Adrenal gland (tissue), 12 donors: ENCODE results near the gene FAM149B1. TPM values are rescaled to one million over a fixed set of nuclear protein-coding genes. Genes with fewer than 3 reads are reported as not detected.

Experiments used
- DNase-seq, 7 donors: peaks; one replicate each; pipeline ENCODE4 v3.0.0-alpha.2; 2019 to 2020
- H3K27ac ChIP-seq, 5 donors: fragments of 200-600 bp; sonication (generic) in 4 of 5; 1 replicate in 3 of 5; 2 replicates in 2 of 5; pipeline versions ENCODE4 v1.5.1 to v1.8.0; 2016 to 2020; ENCODE audit warnings: mild to moderate bottlenecking in 1 of 5
- H3K27me3 ChIP-seq: fragments of 200-600 bp; 2 replicates; pipeline ENCODE4 v1.8.0; 2021
- H3K36me3 ChIP-seq, 2 donors: fragments of 200-600 bp; replicated peaks in 1 of 2; 1 replicate in 1 of 2; 2 replicates in 1 of 2; pipeline versions ENCODE4 v1.5.1 to v1.8.0; 2018 to 2022
- H3K4me1 ChIP-seq, 2 donors: fragments of 200-600 bp; replicated peaks in 1 of 2; 1 replicate in 1 of 2; 2 replicates in 1 of 2; pipeline versions ENCODE4 v1.5.1 to v1.8.0; 2018 to 2021
- H3K4me3 ChIP-seq, 4 donors: fragments of 200-600 bp; sonication (generic) in 3 of 4; one replicate each; pipeline ENCODE4 v1.5.1; 2016 to 2018
- H3K9me3 ChIP-seq, 3 donors: fragments of 200-600 bp; sonication (generic) in 1 of 3; replicated peaks in 1 of 3; 1 replicate in 2 of 3; 2 replicates in 1 of 3; pipeline versions ENCODE4 v1.5.1 to v1.8.0; 2016 to 2021
- POLR2A ChIP-seq, 2 donors: fragments of 450-650 bp; IDR thresholded peaks; one replicate each; pipeline ENCODE4 v1.6.1; 2017; ENCODE audit warnings: antibody characterized with exemption in 2 of 2, mild to moderate bottlenecking in 2 of 2, moderate library complexity in 1 of 2
- WGBS, 4 donors: extraction: QIAGEN DNeasy Blood & Tissue Kit in 2 of 4; methylation state at CpG; one replicate each; pipeline versions ENCODE4 v1.1.5 to v1.1.7; 2013 to 2017; 5-methylcytosine and 5-hydroxymethylcytosine counted together
- intact Hi-C, 2 donors: fragments of 100-400 bp; cut with DNase I; formaldehyde crosslinking; loops; one replicate each; pipeline versions ENCODE4 v1.14.1 to v1.15.0; 2022 to 2023
- polyA plus RNA-seq, 3 donors: library from polyadenylated mRNA; stranded (reverse); fragments of 200-250 nt in 2 of 3; fragments of 350-450 nt in 1 of 3; fragmentation: Illumina TruSeq in 1 of 3; extraction: RNeasy Lipid Tissue Mini Kit (QIAGEN cat#74804) in 1 of 3; gene quantifications; one replicate each; pipeline ENCODE4 v1.2.3, GENCODE V29; 2013 to 2014
- total RNA-seq, 9 donors: library from RNA; depleted of rRNA in 4 of 9; stranded (reverse); fragments of >200 nt in 4 of 9; fragments of 120-200 nt in 1 of 9; fragmentation: NEBNext Ultra II Directional in 1 of 9; extraction: Animal tissue kit (Norgen Biotek cat#: 25700) in 1 of 9; gene quantifications; one replicate each; pipeline versions ENCODE4 v1.1.0 to v1.2.4, GENCODE V29; 2013 to 2023
- TF ChIP-seq, protein P1 (sequence below), 6 experiments: fragments of 450-650 bp in 4 of 6; fragments of 200-600 bp in 2 of 6; sonication (generic) in 1 of 6; IDR thresholded peaks; 1 replicate in 5 of 6; 2 replicates in 1 of 6; pipeline versions ENCODE4 v1.5.1 to v1.8.0; 2016 to 2021; ENCODE audit warnings: antibody characterized with exemption in 6 of 6, mild to moderate bottlenecking in 2 of 6, moderate library complexity in 1 of 6
- donor health status: healthy with polysubstance abuse.
- donor health status: Bipolar disorder and iron deficiency.
- donor health status: DM: yes; HTN: yes; CAD: no.
- donor health status: DM: no; HTN: no; CAD: no.
- donor health status: DM: no; HTN: no; CAD: no.
- donor health status: DM: yes; HTN: yes; CAD: no.

FAM149B1 gene
- total and polyA plus RNA-seq, 12 donors = 10.9 to 36.7 (median 20.1) TPM

DNA sequence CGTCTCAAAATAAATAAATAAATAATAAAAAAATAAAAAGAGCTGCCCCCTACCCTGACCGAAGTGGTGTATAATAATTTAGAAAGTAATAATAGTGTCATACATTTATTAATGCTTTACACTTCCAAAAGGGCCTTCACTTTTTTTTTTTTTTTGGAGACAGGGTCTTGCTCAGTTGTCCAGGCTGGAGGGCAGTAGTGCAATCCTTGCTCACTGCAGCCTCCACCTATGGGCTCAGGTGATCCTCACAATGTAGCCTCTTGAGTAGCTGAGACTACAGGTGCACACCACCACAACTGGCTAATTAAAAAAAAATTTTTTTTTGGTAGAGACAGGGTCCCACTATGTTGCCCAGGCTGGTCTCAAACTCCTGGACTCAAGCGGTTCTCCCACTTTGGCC lies 1.4 kb downstream of the FAM149B1 start:
- Histone ChIP-seq H3K9me3 (no peaks in the 10 kb centered on the region), H3K27ac (no peak overlapping the region), H3K4me3 (no peak overlapping the region), H3K27me3 (no peaks in the 10 kb centered on the region), H3K36me3 (no peaks in the 10 kb centered on the region), H3K4me1 (peaks cover 24 to 37% of the 10 kb centered on the region in 2 donors)
- WGBS, 4 donors = 93 to 95% (median 95%) methylated on average over 3 of the region's 3 CpGs
- TF ChIP-seq, protein P1, sequence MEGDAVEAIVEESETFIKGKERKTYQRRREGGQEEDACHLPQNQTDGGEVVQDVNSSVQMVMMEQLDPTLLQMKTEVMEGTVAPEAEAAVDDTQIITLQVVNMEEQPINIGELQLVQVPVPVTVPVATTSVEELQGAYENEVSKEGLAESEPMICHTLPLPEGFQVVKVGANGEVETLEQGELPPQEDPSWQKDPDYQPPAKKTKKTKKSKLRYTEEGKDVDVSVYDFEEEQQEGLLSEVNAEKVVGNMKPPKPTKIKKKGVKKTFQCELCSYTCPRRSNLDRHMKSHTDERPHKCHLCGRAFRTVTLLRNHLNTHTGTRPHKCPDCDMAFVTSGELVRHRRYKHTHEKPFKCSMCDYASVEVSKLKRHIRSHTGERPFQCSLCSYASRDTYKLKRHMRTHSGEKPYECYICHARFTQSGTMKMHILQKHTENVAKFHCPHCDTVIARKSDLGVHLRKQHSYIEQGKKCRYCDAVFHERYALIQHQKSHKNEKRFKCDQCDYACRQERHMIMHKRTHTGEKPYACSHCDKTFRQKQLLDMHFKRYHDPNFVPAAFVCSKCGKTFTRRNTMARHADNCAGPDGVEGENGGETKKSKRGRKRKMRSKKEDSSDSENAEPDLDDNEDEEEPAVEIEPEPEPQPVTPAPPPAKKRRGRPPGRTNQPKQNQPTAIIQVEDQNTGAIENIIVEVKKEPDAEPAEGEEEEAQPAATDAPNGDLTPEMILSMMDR (IDR thresholded peaks at IDR 0.05) = no peak
- TF ChIP-seq POLR2A (IDR thresholded peaks at IDR 0.05) = no peak
- intact Hi-C loops = no loop called here
- DNase-seq = no peak

GRCh38 chr10:73172867-73173266 lies 4.9 kb downstream of the FAM149B1 start:
- no peaks in the 10 kb centered on the region for H3K9me3 ChIP-seq
- H3K27ac ChIP-seq = no peak overlapping the region
- peaks cover 0 to 6% of the 10 kb centered on the region in 2 donors for H3K36me3 ChIP-seq
- H3K4me1 ChIP-seq = peaks cover 12 to 13% of the 10 kb centered on the region in 2 donors
- H3K27me3 ChIP-seq = no peaks in the 10 kb centered on the region
- H3K4me3 ChIP-seq = no peak overlapping the region
- TF ChIP-seq, protein P1 (IDR thresholded peaks at IDR 0.05) = no peak
- TF ChIP-seq POLR2A (IDR thresholded peaks at IDR 0.05) = no peak
- DNase-seq = no peak
- intact Hi-C loops = no loop called here

DNA sequence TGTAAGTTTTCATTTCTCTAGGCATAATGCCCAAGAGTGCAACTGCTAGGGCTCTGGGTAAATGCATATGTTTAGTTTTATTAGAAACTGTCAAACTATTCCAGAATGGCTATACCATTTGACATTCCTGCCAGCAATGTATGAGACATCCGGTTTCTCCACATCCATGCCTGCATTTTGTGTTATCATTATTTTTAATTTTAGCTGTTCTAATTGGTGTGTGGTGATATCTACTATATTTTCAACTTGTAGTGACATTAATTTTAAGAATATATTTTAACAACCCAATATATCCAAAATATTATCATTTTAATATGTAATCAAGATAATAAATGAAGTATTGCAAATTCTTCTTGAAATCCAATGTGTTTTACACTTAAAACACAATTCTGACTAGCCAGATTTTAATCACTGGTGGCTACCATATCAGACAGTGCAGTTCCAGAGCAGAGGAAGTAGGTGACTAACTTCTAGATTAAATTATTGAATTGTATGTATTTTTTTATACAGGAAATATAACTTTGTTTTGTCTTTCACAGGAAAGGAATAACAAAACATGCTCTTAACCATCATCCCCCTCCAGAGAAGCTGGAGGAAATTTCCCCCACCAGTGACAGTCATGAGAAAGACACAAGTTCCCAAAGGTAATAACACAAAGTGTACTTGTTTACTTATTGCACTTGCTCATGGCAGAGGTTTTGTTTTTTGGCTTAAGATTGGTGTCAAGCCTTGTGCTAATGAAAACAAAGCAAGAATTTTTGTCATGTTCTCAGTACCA lies 6.4 kb downstream of the FAM149B1 start:
- TF ChIP-seq POLR2A (IDR thresholded peaks at IDR 0.05) = no peak
- TF ChIP-seq, protein P1 (IDR thresholded peaks at IDR 0.05) = no peak
- H3K4me1 ChIP-seq = peaks cover 3 to 4% of the 10 kb centered on the region in 2 donors
- WGBS, 4 donors = 95 to 100% (median 97%) methylated on average over 1 of the region's 1 CpG
- intact Hi-C loops = no loop called here
- H3K36me3 ChIP-seq = peaks cover 0 to 11% of the 10 kb centered on the region in 2 donors
- no peaks in the 10 kb centered on the region for H3K27me3 ChIP-seq
- no peak overlapping the region for H3K4me3 ChIP-seq
- H3K9me3 ChIP-seq = no peaks in the 10 kb centered on the region
- DNase-seq = no peak
- no peak overlapping the region for H3K27ac ChIP-seq

GRCh38 chr10:73182568-73182967 lies 14.6 kb downstream of the FAM149B1 start:
- Histone ChIP-seq H3K4me1 (peaks cover 0 to 4% of the 10 kb centered on the region in 2 donors), H3K27ac (no peak overlapping the region), H3K27me3 (no peaks in the 10 kb centered on the region), H3K4me3 (no peak overlapping the region), H3K36me3 (peaks cover 0 to 18% of the 10 kb centered on the region in 2 donors), H3K9me3 (no peaks in the 10 kb centered on the region)
- no peak for DNase-seq
- intact Hi-C loops = no loop called here
- TF ChIP-seq POLR2A (IDR thresholded peaks at IDR 0.05) = no peak
- TF ChIP-seq, protein P1 (IDR thresholded peaks at IDR 0.05) = no peak
- 89 to 97% (median 92%) methylated on average over 2 of the region's 2 CpGs for whole genome bisulfite sequencing, 4 donors
